T-helper 2 cell (primary cell): ENCODE measurements around the gene GRB2.
"Not testable (repeated sequence)": the region's sequence is repeated elsewhere in the genome, so short reads cannot be mapped to it uniquely, and the experiment has no call there.

Source experiments
- DNase-seq, 5 experiments: peaks; one replicate each; pipeline versions ENCODE4 v3.0.0 to v3.0.0-alpha.2; 2012 to 2022
- total RNA-seq, 2 donors: gene quantifications; one replicate each; lab custom pipeline; 2026; lab: John Stamatoyannopoulos, UW

GRB2 gene
- total RNA-seq = 130 to 133 reads per million in 2 donors

DNA sequence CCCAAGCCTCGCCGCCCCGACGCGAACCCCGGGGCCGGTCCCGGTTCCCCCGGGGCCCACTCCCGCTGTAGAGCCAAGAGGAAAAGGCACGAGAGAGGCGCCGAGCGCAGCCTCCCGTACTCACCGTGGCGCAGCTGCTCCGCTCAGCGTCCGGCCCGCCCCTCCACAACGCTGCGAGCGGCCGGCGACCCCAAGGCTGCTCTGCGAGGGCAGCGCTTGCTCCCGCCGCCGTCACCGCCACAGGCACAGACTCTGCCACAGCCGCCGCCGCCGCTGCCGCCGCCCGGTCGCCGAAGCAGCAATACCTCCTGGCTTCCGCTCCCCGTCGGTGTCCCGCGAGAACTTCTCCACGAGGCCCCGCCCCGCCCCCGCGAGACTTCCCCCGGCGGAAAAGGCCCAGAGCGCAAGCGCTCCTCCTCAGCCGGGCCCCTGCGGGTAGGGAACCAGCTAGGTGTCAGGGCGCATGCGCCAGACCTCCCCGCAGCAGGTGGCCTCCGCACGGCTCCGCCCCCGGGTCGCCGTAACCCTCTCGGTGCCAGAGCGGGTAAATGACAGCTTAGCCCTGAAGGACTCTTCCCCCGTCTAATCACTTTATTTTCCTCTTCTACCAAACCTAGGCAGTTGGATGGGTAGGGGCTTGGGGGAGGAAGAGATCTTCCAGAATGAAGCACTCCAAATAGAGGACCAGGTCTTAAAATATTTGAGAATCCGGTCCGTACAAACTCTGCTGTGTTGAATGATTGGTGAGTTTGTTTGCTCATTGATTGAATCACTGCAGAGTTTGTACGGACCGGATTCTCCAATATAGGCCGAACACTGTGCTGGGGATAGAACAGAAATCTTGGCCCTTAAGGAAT, at the start of gene GRB2:
Gene GRB2 (minus strand): TSS at position 314 of the 857 bp plus-strand sequence. CDS start 12,050 bp downstream, outside the sequence.
- peak; percentile 98 to 100 (median 99) for DNase-seq

DNA sequence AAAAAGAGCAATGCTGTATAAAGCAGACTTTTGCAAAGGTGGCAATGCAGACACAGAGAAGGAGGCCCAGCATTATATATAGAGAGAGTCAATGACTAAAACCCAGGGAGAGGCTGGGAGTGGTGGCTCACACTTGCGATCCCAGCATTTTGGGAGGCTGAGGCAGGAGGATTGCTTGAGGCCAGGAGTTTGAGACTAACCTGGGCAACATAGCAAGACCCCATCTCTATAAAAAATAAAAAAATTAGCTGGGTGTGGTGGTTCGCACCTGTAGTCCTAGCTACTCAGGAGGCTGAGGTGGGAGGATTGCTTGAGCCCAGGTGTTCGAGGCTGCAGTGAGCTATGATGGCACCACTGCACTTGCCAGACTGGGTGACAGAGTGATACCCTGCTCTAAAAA, 49.2 kb upstream of the GRB2 start:
- DNase-seq = not testable (repeated sequence)

DNA sequence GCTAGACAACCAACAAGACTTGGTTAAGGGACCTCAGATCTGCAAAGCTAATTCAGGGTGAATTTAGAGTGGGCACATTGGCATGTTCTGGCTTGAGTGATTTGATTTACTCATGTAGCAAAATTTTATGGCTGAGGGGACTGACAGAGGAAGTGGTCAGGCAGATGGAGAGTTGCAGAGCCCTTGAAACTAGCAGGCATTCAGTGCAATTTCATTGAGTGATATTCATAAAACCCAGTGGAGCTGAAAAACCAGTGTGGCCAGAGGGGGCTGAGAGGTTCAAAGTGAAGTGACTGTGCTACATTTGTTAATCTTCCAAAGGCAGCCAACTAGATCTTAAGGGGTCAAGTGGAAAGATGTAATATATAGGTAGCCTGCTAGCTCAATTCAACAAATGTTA, 48.7 kb upstream of the GRB2 start:
- peak in 1 of 5 experiments; percentile 25 for DNase-seq

DNA sequence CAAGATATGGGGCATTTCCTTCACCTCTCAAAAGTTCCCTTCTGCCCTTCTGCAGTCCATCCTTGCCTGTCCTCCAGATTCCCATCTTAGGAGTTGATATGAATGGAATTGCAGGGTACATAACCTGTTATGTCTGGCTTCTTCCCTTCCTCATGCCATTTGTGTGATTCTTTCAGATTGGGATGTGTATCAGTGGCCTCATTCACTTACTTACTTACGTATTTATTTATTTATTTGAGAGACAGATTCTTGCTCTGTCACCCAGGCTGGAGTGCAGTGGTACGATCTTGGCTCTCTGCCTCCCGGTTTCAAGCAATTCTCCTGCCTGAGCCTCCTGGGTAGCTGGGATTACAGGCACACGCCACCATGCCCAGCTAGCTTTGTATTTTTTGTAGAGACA, 44.8 kb upstream of the GRB2 start:
- no peak for DNase-seq

DNA sequence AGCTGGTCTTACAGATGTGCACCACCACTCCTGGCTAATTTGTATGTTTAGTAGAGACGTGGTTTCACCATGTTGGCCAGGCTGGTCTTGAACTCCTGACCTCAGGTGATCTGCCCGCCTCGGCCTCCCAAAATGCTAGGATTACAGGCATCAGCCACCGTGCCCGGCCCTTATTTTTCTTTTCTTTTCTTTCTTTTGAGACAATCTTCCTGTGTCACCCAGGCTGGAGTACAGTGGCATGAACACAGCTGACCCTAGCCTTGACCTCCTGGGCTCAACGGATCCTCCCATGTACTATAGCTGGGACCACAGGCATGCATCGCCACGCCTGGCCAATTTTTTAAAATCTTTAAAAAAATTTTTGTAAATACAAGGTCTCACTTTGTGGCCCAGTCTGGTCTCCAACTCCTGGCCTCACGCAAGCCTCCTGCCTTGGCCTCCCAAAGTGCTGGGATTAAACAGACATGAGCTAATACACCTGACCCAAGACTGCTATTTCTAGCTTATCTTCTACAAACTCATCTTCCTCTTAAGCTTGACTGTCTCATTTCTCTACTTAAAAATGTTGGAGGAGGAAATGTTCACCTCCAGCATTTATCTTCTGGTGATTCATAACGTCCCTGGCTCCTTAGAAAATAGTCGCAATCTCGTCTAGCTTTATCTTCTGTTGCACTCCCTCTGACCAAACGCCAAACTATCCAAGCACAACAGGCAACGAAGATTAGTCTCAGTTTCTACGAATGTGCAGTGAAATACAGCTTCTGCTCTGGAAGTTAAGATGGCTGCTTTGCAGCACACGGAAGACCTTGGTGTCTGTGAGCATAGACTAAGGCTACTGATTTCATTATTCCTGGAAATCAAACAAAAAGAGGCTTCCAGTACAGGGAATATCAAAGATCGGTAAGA, 42.7 kb upstream of the GRB2 start:
- no peak for DNase-seq

DNA sequence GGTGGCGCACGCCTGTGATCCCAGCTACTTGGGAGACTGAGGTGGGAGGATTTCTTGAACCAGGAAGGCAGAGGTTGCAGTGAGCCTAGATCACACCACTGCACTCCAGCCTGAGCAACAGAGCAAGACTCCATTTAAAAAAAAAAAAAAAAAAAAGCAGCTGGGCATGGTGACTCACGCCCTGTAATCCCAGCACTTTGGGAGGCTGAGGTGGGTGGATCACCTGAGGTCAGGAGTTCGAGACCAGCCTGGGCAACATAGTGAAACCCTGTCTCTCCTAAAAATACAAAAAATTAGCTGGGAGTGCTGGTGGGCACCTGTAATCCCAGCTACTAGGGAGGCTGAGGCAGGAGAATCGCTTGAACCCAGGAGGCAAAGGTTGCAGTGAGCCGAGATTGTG, 40.4 kb upstream of the GRB2 start:
- DNase-seq = not testable (repeated sequence)

DNA sequence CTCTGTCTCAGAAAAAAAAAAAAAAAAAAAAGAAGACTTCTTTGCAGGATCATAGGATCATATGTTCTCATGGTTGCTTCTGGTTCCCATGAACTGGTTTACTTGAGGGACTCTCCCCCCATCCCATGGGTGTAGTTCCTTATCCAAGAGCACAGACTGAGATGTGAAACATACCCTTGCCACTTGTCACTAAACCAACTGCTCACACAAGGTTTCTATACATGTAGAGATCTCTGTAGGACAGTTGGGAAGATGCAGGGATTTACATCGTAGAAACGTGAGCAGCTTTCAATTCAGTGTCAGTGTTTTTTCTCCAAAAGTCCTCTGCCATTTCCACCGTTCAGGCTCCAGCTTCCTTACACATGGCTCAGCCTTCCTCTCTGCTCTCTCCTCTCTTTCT, 39.8 kb upstream of the GRB2 start:
- no peak for DNase-seq

DNA sequence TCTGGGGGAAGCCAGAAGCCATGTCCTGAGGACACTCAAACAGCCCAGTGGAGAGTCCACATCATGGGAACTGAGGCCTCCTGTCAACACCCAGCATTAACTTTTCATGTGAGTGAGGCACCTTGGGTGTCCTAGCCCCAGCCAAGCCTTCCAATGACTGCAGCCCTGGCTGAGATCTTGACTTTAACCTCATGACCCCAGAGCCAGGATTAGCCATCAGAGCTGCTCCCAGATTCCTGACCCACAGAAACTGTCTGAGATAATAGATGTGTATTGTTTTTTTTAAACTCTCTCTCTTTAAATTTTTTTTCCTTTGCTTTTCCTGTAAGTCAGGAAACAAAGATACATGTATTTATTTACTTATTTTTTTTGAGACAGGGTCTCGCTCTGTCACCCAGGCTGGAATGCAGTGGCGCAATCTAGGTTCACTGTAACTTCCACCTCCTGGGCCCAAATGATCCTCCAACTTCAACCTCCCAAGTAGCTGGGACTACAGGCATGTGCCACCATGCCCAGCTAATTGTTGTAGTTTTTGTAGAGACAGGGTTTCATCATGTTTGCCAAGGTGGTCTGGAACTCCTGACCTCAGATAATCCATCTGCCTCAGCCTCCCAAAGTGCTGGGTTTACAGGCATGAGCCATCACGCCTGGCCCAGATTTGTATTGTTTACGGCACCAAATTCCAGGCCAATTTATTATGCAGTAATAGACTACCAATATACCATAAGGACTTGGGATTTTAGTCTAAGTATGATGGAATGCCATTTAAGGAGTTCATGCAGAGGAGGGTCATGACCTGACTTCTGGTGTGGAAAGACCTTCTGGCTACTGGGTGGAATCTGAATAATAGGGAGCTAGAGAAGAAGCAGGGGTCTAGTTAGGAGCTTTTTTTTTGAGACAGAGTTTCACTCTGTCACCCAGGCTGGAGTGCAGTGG, 37.0 kb upstream of the GRB2 start:
- no peak for DNase-seq

DNA sequence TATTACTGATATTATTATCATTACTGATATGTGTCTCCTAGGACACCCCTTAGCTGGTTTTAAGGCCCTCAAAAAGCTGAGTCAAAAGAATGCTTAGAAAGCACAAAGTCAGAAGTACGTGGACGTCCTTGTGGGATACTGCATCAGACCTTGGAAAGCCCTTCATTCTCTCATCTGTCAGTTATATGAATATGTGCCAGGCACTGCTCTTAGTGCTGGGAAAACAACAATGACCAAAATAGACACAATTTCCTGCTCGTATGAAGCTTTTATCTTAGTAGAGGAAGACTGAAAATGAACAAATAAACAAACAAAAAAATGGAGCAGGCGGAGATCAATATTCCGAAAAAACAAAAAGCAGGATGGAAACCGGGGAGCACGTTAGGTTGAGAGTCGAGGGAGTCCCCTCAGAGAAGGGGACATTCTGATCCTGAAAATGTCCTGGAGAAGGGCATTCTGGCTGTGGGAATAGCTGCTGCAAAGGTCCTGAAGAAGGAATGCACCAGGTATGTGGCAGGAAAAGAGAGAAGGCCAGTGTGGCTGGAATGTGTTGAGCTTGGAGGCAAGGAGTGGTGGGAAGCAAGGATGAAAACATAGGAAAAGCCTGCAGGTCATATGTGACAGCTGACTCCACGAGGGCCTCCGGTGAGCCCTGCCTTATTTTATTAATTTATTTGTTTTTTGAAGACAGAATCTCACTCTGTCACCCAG, 35.4 kb upstream of the GRB2 start:
- DNase-seq = no peak

DNA sequence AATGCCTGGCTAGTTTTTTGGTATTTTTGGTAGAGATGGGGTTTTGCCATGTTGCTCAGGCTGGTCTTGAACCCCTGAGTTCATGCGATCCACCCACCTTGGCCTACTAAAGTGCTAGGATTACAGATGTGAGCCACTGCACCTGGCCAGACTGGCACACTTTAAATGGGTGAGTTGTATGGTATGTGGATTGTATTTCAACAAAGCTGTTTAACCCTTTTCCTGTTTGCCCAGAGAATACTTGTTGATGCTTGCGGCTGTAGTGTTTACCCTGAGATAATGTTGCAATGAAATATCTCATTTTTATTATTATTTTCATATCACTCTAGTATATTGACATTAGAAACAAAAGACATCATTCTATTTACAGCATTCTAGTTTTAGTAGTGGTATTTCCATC, 33.8 kb upstream of the GRB2 start:
- no peak for DNase-seq

DNA sequence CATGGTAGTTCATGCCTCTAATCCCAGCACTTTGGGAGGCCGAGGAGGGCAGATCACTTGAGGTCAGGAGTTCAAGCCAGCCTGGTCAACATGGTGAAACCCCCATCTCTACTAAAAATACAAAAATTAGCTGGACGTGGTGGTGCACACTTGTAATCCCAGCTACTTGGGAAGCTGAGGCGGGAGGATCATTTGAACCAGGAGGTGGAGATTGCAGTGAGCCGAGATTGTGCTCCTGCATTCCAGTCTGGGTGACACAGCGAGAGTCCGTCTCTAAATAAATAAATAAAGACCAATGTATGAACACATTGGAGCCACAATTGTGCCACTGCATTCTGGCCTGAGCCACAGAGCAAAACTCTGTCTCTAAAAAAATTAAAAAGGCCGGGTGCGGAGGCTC, 31.9 kb upstream of the GRB2 start:
- DNase-seq = not testable (repeated sequence)

DNA sequence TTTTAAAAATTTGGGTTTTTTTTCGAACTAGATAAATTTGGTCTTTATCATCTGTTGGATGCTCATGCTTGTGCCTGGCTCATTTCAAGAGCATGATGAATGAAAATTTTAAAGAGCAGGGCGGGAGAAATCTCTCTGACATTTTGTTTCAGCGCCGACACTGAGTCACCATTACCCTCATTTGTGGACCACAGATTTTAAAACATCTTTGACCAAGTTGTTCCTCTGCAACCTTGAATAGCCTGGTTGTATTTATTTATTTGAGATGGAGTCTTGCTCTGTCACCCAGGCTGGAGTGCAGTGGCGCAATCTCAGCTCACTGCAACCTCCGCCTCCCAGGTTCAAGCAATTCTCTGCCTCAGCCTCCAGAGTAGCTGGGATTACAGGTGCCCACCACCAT, 29.0 kb upstream of the GRB2 start:
- DNase-seq = not testable (repeated sequence)

DNA sequence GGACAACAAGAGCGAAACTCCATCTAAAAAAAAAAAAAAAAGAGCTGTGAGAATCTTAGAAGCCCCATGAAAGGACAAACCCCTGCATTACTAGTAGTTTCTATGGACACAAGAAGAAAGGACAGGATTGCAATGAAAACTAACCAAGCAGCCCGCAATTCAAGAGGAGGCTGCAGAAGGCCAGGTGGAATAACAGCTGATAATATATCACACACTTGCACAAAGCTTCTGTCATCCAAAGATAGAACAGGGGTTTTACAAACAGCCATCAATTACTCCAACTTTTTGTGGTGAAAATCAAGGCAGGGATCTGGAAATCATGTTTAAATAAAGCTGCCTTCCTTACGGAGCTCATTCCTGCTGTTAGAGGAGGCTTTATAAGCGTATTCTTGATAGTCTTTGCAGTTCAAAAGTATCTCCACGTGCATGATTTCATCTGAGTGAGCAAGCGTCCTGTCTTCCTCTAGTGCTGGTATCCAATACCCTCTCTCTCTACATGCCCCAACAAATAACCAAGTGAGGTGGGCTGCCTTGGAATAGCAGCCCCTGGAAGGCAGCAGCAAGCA, 27.8 kb upstream of the GRB2 start:
- DNase-seq = no peak

DNA sequence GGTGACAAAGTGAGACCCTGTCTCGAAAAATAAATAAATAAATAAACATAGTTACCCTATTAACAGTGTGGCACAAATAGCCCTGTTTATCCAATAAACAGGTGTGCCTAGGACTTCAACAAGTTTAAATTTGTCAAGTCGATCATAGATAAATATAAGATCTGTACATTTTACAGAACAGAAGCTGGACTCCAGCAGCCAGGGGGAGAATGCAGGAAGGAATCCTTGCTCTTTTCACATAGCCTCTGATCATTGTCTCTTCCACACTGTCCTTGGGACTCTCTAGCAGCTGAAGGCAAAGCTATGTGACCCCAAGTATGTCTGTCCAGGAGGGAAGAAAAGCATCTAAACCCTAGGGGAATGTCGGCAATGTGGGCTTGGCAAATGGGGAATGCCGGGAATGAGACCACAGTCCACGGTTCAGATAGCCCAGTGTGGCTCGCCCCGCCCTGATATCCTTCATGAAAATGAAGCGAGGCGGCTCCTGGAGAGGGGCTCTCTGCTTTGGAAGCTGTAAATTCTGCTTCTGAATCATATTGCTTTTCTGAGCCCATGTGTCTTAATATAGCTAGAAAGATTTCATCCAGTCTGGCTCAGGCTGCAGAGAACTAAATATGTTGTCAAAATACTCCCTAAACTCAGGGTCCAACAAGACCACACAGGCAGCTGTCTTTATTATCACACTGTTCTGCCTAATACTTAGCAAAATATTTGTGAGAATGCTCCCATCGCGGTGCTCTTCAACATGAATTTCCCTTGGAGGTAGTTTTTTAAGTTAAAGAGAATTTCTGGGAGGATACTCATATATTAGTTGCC, 24.9 kb upstream of the GRB2 start:
- no peak for DNase-seq

DNA sequence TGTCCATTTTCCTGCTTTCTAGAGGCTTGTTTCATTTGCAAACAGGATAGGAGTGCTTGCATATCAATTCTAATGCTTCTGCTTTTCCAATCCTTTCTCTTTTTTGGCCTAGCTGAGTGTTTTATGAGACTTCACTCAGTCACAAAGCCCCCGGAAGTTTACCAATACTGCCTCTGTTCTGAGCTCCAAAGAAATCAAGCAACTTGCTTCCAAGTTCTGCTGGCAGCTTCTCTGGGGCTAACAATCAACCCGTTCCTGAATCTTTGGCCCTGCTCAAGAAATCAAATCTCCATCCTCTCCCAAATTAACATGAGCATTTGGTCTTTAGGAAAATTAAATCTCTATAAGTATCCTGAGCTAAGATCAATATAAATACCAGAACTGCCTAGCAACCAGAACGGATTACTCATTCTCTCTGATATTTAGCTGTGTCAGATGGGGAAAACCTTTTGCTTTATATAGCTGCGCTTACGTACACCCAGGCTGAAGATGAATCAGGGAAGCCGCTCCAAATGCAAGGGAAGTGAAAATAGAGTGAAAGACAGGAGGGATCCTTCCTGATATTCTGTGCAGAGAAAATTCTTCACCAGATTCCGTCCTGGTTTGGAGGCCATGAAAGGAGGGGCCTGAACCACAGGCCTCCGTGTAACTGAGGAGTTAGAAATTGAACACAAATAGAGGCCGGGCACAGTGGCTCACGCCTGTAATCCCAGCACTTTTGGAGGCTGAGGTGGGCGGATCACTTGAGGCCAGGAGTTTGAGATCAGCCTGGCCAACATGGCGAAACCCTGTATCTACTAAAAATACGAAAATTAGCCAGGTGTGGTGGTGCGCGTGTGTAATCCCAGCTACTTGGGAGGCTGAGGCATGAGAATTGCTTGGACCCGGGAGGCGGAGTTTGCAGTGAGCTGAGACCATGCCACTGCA, 23.3 kb upstream of the GRB2 start:
- no peak for DNase-seq

DNA sequence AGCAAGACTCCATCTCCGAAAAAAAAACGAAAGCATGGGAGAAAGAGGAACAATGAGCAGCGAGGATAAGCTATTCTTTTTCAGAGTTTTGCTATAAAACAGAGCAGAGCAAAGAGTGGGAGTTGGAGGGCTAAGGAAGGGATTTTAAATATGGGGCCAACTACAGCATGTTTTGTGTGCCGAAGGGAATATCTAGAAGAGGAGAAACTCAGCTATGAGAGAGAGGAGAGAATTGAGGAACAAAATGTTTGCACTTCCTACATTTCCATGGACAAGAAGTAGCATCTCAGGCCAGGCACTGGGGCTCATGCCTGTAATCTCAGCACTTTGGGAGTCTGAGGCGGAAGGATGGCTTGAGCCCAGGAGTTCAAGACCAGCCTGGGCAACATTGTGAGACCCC, 13.1 kb upstream of the GRB2 start:
- no peak for DNase-seq

DNA sequence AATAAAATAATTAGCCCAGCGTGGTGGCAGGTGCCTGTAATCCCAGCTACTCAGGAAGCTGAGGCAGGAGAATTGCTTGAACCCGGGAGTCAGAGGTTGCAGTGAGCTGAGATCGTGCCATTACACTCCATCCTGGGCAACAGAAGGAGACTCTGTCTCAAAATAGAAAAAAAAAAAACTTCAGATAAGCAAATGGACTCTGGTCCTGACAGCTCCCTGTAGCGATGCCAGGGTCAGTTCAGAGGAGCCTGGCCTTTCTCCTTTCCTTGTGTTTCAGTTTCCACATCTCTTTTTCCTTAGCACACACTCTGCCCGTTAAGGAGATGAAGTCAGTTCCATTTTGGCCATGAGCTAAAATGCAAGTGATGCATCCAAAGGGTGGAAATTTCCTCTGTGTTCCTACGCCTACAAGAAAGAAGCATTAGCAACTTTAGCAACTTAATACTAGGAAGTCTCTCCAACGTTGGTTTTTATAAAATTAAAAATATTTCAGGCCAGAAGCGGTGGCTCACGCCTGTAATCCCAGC, 11.6 kb upstream of the GRB2 start:
- no peak for DNase-seq

DNA sequence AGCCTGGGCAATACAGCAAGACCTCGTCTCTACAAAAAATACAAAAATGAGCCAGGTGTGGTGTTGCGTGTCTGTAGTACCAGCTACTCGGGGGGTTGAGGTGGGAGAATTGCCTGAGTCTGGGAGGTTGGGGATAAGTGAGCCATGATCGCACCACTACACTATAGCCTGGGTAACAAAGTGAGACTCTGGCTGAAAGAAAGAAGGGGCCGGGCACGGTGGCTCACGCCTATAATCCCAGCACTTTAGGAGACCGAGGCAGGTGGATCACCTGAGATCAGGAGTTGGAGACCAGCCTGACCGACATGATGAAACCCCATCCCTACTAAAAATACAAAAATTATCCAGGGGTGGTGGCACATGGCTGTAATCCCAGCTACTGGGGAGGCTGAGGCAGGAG, 10.5 kb upstream of the GRB2 start:
- DNase-seq = no peak

DNA sequence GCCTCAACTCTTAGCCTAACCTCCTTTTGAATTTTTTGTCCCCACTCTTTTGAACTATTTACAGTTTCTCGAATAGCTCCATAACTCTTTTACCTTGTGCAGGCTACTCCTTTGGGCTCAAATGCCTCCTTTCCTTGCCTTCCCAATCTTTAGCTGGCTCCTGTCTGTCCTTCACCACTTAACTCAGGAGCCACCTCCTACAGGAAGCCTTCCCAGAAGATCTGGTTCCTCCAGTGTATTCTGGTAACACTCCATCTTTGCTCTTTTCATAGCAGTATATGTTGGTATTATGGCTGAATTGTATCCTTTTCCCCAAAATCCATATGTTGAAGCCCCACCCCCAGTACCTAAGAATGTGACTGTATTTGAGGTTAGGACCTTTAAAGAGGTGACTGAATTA, 9.0 kb upstream of the GRB2 start:
- no peak for DNase-seq
